ENCODE results near the gene MRGPRF.

MRGPRF gene

GRCh38 chr11:68956142-68956541, 56.9 kb downstream of the MRGPRF start:
- no peaks in the 10 kb centered on the region for H3K79me2 ChIP-seq (ENCODE audit: insufficient read depth, low read length)
- no peak overlapping the region for H3K4me3 ChIP-seq (ENCODE audit: low read length, poor library complexity, severe bottlenecking)
- H3K4me2 ChIP-seq (ENCODE audit: low read depth, low read length, poor library complexity, severe bottlenecking): no peak overlapping the region
- no peak overlapping the region for H3K9ac ChIP-seq (ENCODE audit: low read depth, low read length, poor library complexity, severe bottlenecking)
- no peaks in the 10 kb centered on the region for H3K27me3 ChIP-seq (ENCODE audit: insufficient read depth, low read length, poor library complexity, severe bottlenecking)
- no peak overlapping the region for H2AFZ ChIP-seq (ENCODE audit: low read length)
- H3F3A ChIP-seq (ENCODE audit: low read depth): no peaks in the 10 kb centered on the region
- no peak for TF ChIP-seq EZH2phosphoT487 (IDR thresholded peaks at IDR 0.05; ENCODE audit: borderline replicate concordance)
- TF ChIP-seq CTCF (conservative IDR thresholded peaks at IDR 0.05; ENCODE audit: low read length): peak; percentile 41
- H3K36me3 ChIP-seq (ENCODE audit: insufficient read depth, low read length): no peaks in the 10 kb centered on the region
- no peaks in the 10 kb centered on the region for H3K9me3 ChIP-seq (ENCODE audit: insufficient read depth, low read depth, low read length)
- no peaks in the 10 kb centered on the region for H4K20me1 ChIP-seq (ENCODE audit: insufficient read depth, low read length, poor library complexity, severe bottlenecking)
- no peaks in the 10 kb centered on the region for H3K4me1 ChIP-seq (ENCODE audit: insufficient read depth, low read length, poor library complexity, severe bottlenecking)
- H3K9me2 ChIP-seq (replicated peaks; ENCODE audit: low read depth, low read length): no peaks in the 10 kb centered on the region

DNA sequence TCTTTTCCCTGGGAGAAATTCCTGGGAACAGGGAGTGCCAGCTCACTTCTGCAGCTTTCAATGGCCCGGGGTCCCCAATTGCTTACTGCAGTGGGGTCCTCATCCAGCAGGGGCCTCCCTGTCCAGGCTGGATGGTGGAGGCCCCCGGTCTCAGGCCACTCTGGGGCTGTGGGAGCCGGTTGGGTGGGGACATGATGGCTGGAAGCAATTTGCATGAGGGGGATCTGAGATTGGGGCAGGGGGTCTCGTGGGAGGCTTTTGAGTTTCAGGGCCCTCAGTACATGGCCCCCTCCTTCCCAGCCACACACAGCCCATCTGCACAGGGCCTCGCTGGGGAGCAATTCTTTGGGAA, 57.5 kb downstream of the MRGPRF start:
- TF ChIP-seq EZH2phosphoT487 (IDR thresholded peaks at IDR 0.05; ENCODE audit: borderline replicate concordance) (no peak), CTCF (conservative IDR thresholded peaks at IDR 0.05; ENCODE audit: low read length) (no peak)
- Histone ChIP-seq H3K27me3 (ENCODE audit: insufficient read depth, low read length, poor library complexity, severe bottlenecking) (no peaks in the 10 kb centered on the region), H2AFZ (ENCODE audit: low read length) (no peak overlapping the region), H3K9ac (ENCODE audit: low read depth, low read length, poor library complexity, severe bottlenecking) (no peak overlapping the region), H3K9me3 (ENCODE audit: insufficient read depth, low read depth, low read length) (no peaks in the 10 kb centered on the region), H3K36me3 (ENCODE audit: insufficient read depth, low read length) (no peaks in the 10 kb centered on the region), H3K4me3 (ENCODE audit: low read length, poor library complexity, severe bottlenecking) (no peak overlapping the region), H4K20me1 (ENCODE audit: insufficient read depth, low read length, poor library complexity, severe bottlenecking) (no peaks in the 10 kb centered on the region), H3K9me2 (replicated peaks; ENCODE audit: low read depth, low read length) (no peaks in the 10 kb centered on the region), H3K4me1 (ENCODE audit: insufficient read depth, low read length, poor library complexity, severe bottlenecking) (no peaks in the 10 kb centered on the region), H3F3A (ENCODE audit: low read depth) (no peaks in the 10 kb centered on the region), H3K79me2 (ENCODE audit: insufficient read depth, low read length) (no peaks in the 10 kb centered on the region), H3K4me2 (ENCODE audit: low read depth, low read length, poor library complexity, severe bottlenecking) (no peak overlapping the region)

- H3F3A ChIP-seq (ENCODE audit: low read depth): no peaks in the 10 kb centered on the region
- H4K20me1 ChIP-seq (ENCODE audit: insufficient read depth, low read length, poor library complexity, severe bottlenecking): no peaks in the 10 kb centered on the region
- H3K4me3 ChIP-seq (ENCODE audit: low read length, poor library complexity, severe bottlenecking): no peak overlapping the region
- no peak overlapping the region for H2AFZ ChIP-seq (ENCODE audit: low read length)
- H3K9me2 ChIP-seq (replicated peaks; ENCODE audit: low read depth, low read length): no peaks in the 10 kb centered on the region
- no peaks in the 10 kb centered on the region for H3K79me2 ChIP-seq (ENCODE audit: insufficient read depth, low read length)
- no peak for TF ChIP-seq EZH2phosphoT487 (IDR thresholded peaks at IDR 0.05; ENCODE audit: borderline replicate concordance)
- TF ChIP-seq CTCF (conservative IDR thresholded peaks at IDR 0.05; ENCODE audit: low read length): no peak
- H3K4me2 ChIP-seq (ENCODE audit: low read depth, low read length, poor library complexity, severe bottlenecking): no peak overlapping the region
- no peak overlapping the region for H3K9ac ChIP-seq (ENCODE audit: low read depth, low read length, poor library complexity, severe bottlenecking)
- H3K4me1 ChIP-seq (ENCODE audit: insufficient read depth, low read length, poor library complexity, severe bottlenecking): no peaks in the 10 kb centered on the region
- H3K36me3 ChIP-seq (ENCODE audit: insufficient read depth, low read length): no peaks in the 10 kb centered on the region
- no peaks in the 10 kb centered on the region for H3K9me3 ChIP-seq (ENCODE audit: insufficient read depth, low read depth, low read length)
- no peaks in the 10 kb centered on the region for H3K27me3 ChIP-seq (ENCODE audit: insufficient read depth, low read length, poor library complexity, severe bottlenecking)
Observed at GRCh38 chr11:68954836-68955606, 58.0 kb downstream of the MRGPRF start.

Measured in Loucy (cell line).